MM.1S (cell line): Measurements from ENCODE around the gene CDIPT.

Experiments used
- CTCF ChIP-seq: fragments of 300-600 bp; sonication (generic); IDR thresholded peaks from 2 replicates; pipeline ENCODE4 v1.5.1; 2016; ENCODE audit warnings: antibody characterized with exemption, low read length, mixed read lengths
- EZH2 ChIP-seq: fragments of 300-600 bp; sonication (generic); optimal IDR thresholded peaks from 2 replicates; pipeline ENCODE3; 2017; ENCODE audit warnings: low read depth, mild to moderate bottlenecking, antibody characterized with exemption, low read length, mixed read lengths
- EZH2phosphoT487 ChIP-seq: fragments of 300-600 bp; sonication (generic); IDR thresholded peaks from 2 replicates; pipeline ENCODE4 v1.6.1; 2018; ENCODE audit warnings: antibody characterized with exemption, low read length

- TF ChIP-seq CTCF (no peak), EZH2 (no peak), EZH2phosphoT487 (no peak)
Observed at GRCh38 chr16:29812754-29813643, 50.0 kb downstream of the CDIPT start.
